GM19239 (cell line): ENCODE data around the gene LMF2.
A peak's percentile ranks its signal among the peaks of the same experiment; 100 is the strongest.
"Not testable (repeated sequence)": the region's sequence is repeated elsewhere in the genome, so short reads cannot be mapped to it uniquely, and the experiment has no call there.

Source experiments
- DNase-seq: peaks from one replicate; pipeline ENCODE4 v3.0.0; 2011; ENCODE audit warnings: low spot score; ENCODE audit not compliant: insufficient read length
- FAIRE-seq: peaks from 2 replicates; lab custom pipeline; 2011; peaks lifted over from hg19 to GRCh38; lab: Jason Lieb, UNC

LMF2 gene

GRCh38 chr22:50537765-50538164, 30.3 kb upstream of the LMF2 start:
- DNase-seq, result no peak
- no peak for FAIRE-seq

- DNase-seq (no peak), FAIRE-seq (no peak)
These were observed 28.7 kb upstream of the LMF2 start for GRCh38 chr22:50536226-50536625.

GRCh38 chr22:50535113-50535512, 27.6 kb upstream of the LMF2 start:
- DNase-seq (no peak), FAIRE-seq (peak; percentile 39)

GRCh38 chr22:50533856-50534711, 26.6 kb upstream of the LMF2 start:
- not testable (repeated sequence) for DNase-seq
- FAIRE-seq, result peak; percentile 93

- peak; percentile 78 for FAIRE-seq
- no peak for DNase-seq
These were observed 25.6 kb upstream of the LMF2 start for GRCh38 chr22:50532824-50533796.

GRCh38 chr22:50531962-50532674, 24.6 kb upstream of the LMF2 start:
- peak; percentile 54 for FAIRE-seq
- DNase-seq, result no peak

- no peak for DNase-seq
- peak; percentile 88 for FAIRE-seq
These were observed 24.1 kb upstream of the LMF2 start for GRCh38 chr22:50531546-50531961.

GRCh38 chr22:50530877-50531545, 23.5 kb upstream of the LMF2 start:
- FAIRE-seq, result peak; percentile 92
- DNase-seq, result no peak

- FAIRE-seq (no peak), DNase-seq (no peak)
These were observed 23.0 kb upstream of the LMF2 start for GRCh38 chr22:50530580-50530876.

- DNase-seq (no peak), FAIRE-seq (peak; percentile 73)
These were observed 22.5 kb upstream of the LMF2 start, which contains the start of gene TYMP for GRCh38 chr22:50529897-50530579. TYMP (minus strand) TSS chr22:50530012; CDS start chr22:50529709, 303 bp downstream.

GRCh38 chr22:50529416-50529896, 22.0 kb upstream of the LMF2 start:
- FAIRE-seq (no peak), DNase-seq (no peak)

- DNase-seq (no peak), FAIRE-seq (peak; percentile 86)
These were observed 21.3 kb upstream of the LMF2 start for GRCh38 chr22:50528682-50529415.

GRCh38 chr22:50527921-50528681, 20.6 kb upstream of the LMF2 start:
- peak; percentile 21 for FAIRE-seq

GRCh38 chr22:50526834-50527801, 19.6 kb upstream of the LMF2 start:
- FAIRE-seq (peak; percentile 95), DNase-seq (no peak)

More at GRCh38 chr22:50527921-50528681, 20.6 kb upstream of the LMF2 start:
- DNase-seq, result no peak

GRCh38 chr22:50526108-50526833, 18.8 kb upstream of the LMF2 start:
- peak; percentile 47 for FAIRE-seq
- no peak for DNase-seq

- DNase-seq (no peak), FAIRE-seq (no peak)
These were observed 18.3 kb upstream of the LMF2 start for GRCh38 chr22:50525858-50526107.
